HepG2 (cell line): ENCODE data around the gene CDC34. TPM values are rescaled to one million over a fixed set of nuclear protein-coding genes. Genes with fewer than 3 reads are reported as not detected.

Experiments
- ATF1 ChIP-seq: IDR thresholded peaks from 2 replicates; pipeline ENCODE4 v1.6.1; 2016; ENCODE audit warnings: mild to moderate bottlenecking, control low read depth
- ATF4 ChIP-seq, 2 experiments: fragments of 450-650 bp in 1 of 2; sonication (generic) in 1 of 2; formaldehyde crosslinking; IDR thresholded peaks; 2 replicates each; pipeline versions ENCODE4 v1.5.0 to v1.8.0; 2020 to 2022; ENCODE audit warnings: mild to moderate bottlenecking in 1 of 2, missing genetic modification reagents in 1 of 2
- BCLAF1 ChIP-seq: fragments of 450-650 bp; IDR thresholded peaks from 2 replicates; pipeline ENCODE4 v1.6.1; 2017; ENCODE audit warnings: mild to moderate bottlenecking
- FOXA3 ChIP-seq: IDR thresholded peaks from 2 replicates; pipeline ENCODE4 v1.6.1; 2016; ENCODE audit warnings: missing genetic modification reagents, missing compliant biosample characterization
- KMT2A ChIP-seq: sonication (generic); formaldehyde crosslinking; IDR thresholded peaks from 2 replicates; pipeline ENCODE4 v1.4.0; 2020; ENCODE audit warnings: missing genetic modification reagents
- NKX3-1 ChIP-seq: sonication (generic); formaldehyde crosslinking; IDR thresholded peaks from 2 replicates; pipeline ENCODE4 v1.5.0; 2020; ENCODE audit warnings: missing genetic modification reagents
- SKIL ChIP-seq: sonication (generic); formaldehyde crosslinking; IDR thresholded peaks from 2 replicates; pipeline ENCODE4 v1.8.0; 2022; ENCODE audit warnings: missing genetic modification reagents, mild to moderate bottlenecking, moderate library complexity, borderline replicate concordance
- TEAD3 ChIP-seq: optimal IDR thresholded peaks from 2 replicates; pipeline ENCODE3; 2016; ENCODE audit warnings: borderline replicate concordance
- TERF1 ChIP-seq: sonication (generic); formaldehyde crosslinking; IDR thresholded peaks from 2 replicates; pipeline ENCODE4 v1.8.0; 2022; ENCODE audit warnings: mild to moderate bottlenecking, missing genetic modification reagents, moderate library complexity
- TRIM24 ChIP-seq: sonication (generic); formaldehyde crosslinking; IDR thresholded peaks from 2 replicates; pipeline ENCODE4 v1.8.0; 2022; ENCODE audit warnings: mild to moderate bottlenecking, missing genetic modification reagents
- ZFYVE20 ChIP-seq: sonication (generic); formaldehyde crosslinking; IDR thresholded peaks from 2 replicates; pipeline ENCODE4 v1.8.0; 2023; ENCODE audit warnings: low read depth, mild to moderate bottlenecking, moderate library complexity, missing genetic modification reagents, borderline replicate concordance
- ZNF121 ChIP-seq: sonication (generic); formaldehyde crosslinking; IDR thresholded peaks from 2 replicates; pipeline ENCODE4 v1.5.0; 2020; ENCODE audit warnings: mild to moderate bottlenecking, missing genetic modification reagents
- ZNF24 ChIP-seq: fragments of 450-650 bp; IDR thresholded peaks from 2 replicates; pipeline ENCODE4 v1.6.1; 2017; ENCODE audit warnings: antibody characterized with exemption, mild to moderate bottlenecking
- ZNF331 ChIP-seq: sonication (generic); formaldehyde crosslinking; IDR thresholded peaks from 2 replicates; pipeline ENCODE4 v1.4.0; 2020; ENCODE audit warnings: missing genetic modification reagents
- ZNF337 ChIP-seq: sonication (generic); formaldehyde crosslinking; IDR thresholded peaks from 2 replicates; pipeline ENCODE4 v1.5.1; 2020; ENCODE audit warnings: missing genetic modification reagents, low read depth, mild to moderate bottlenecking, borderline replicate concordance
- ZNF510 ChIP-seq: sonication (generic); formaldehyde crosslinking; IDR thresholded peaks from 2 replicates; pipeline ENCODE4 v1.4.0; 2020; ENCODE audit warnings: low read depth, mild to moderate bottlenecking, missing genetic modification reagents
- ZNF850 ChIP-seq: sonication (generic); formaldehyde crosslinking; conservative IDR thresholded peaks from 2 replicates; pipeline ENCODE4 v1.9.0; 2021; ENCODE audit warnings: mild to moderate bottlenecking, missing genetic modification reagents
- ZSCAN21 ChIP-seq: sonication (generic); formaldehyde crosslinking; IDR thresholded peaks from 2 replicates; pipeline ENCODE4 v1.8.0; 2022; ENCODE audit warnings: mild to moderate bottlenecking, missing genetic modification reagents, moderate library complexity, borderline replicate concordance
- polyA plus RNA-seq, 8 experiments: library from polyadenylated mRNA; depleted of rRNA in 3 of 8; stranded (reverse) in 7 of 8; unstranded in 1 of 8; fragments of >200 nt; fragmentation: Illumina TruSeq in 4 of 8; extraction: Trizol in 4 of 8; gene quantifications; 2 replicates each; pipeline versions ENCODE4 v1.2.1 to v1.2.3, GENCODE V29; 2011 to 2016; ENCODE audit warnings: low read depth in 4 of 8, missing spikeins in 1 of 8, mixed read lengths in 1 of 8; ENCODE audit not compliant: insufficient read depth in 1 of 8
- total RNA-seq, 5 experiments: library from RNA; depleted of rRNA; stranded (reverse); fragments of >200 nt; fragmentation: Illumina TruSeq; extraction: Trizol; gene quantifications; 2 replicates each; pipeline ENCODE4 v1.2.3, GENCODE V29; 2016; ENCODE audit warnings: low read depth in 1 of 5
- TF ChIP-seq, protein P1 (sequence below): sonication (generic); formaldehyde crosslinking; IDR thresholded peaks from 2 replicates; pipeline ENCODE4 v1.8.0; 2022; ENCODE audit warnings: mild to moderate bottlenecking, missing genetic modification reagents
- TF ChIP-seq, protein P2 (sequence below): IDR thresholded peaks from 2 replicates; pipeline ENCODE4 v1.6.1; 2016; ENCODE audit warnings: control low read depth

CDC34 gene
- total and polyA plus RNA-seq, 2 of the 13 experiments (the other 11 are each of a cell fraction or from before 2014, with no cell fraction given) = 138 to 150 TPM

DNA sequence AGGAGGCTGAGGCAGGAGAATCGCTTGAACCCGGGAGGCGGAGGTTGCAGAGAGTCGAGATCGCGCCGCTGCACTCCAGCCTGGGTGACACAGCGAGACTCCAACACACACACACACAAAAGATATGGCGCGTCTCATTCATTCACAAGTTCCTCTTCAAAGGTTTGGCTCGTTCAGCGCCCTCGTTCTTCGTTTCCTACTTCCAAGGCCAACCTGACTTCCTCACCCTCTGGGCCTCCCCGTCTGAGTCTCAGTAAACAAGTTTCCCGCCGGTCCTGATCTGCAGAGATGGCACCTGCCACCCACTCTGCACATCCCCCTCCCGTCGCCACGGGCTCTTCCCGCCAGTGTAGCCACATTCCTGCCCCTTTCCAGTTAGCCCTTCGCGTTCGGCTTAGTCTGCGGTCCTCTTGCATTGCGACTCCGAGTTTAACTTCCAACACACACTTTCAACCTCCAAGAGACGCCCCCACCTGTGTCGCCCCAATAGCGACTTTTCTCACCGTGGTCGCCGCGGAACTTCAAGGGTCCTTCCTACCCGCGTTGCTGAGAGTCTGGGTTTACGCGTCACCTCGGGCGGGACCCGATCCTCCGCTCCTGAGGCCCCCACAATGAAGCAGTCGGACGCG is 39.5 kb downstream of the CDC34 start (continued):
- TF ChIP-seq, protein P1, sequence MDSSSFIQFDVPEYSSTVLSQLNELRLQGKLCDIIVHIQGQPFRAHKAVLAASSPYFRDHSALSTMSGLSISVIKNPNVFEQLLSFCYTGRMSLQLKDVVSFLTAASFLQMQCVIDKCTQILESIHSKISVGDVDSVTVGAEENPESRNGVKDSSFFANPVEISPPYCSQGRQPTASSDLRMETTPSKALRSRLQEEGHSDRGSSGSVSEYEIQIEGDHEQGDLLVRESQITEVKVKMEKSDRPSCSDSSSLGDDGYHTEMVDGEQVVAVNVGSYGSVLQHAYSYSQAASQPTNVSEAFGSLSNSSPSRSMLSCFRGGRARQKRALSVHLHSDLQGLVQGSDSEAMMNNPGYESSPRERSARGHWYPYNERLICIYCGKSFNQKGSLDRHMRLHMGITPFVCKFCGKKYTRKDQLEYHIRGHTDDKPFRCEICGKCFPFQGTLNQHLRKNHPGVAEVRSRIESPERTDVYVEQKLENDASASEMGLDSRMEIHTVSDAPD (CRISPR knock-in tag) = 0 out of 2 replicates have a peak, but pooled peaks have one; percentile 28
- TF ChIP-seq ZSCAN21 (CRISPR knock-in tag) = peak; percentile 52; the same call in 1 of the 2 replicates
- no peak for TF ChIP-seq ZNF331 (CRISPR knock-in tag)
- no peak for TF ChIP-seq ZNF24
- TF ChIP-seq KMT2A (CRISPR knock-in tag) = peak; percentile 40; the same call in 1 of the 2 replicates
- peak; percentile 87 for TF ChIP-seq TEAD3
- no peak for TF ChIP-seq ATF1 (CRISPR knock-in tag)
- no peak for TF ChIP-seq ZNF850 (CRISPR knock-in tag)
- TF ChIP-seq NKX3-1 (CRISPR knock-in tag) = 0 out of 2 replicates have a peak, but pooled peaks have one; percentile 19
- TF ChIP-seq ZNF510 (CRISPR knock-in tag) = no peak
- 0 out of 2 replicates have a peak, but pooled peaks have one; percentile 36 for TF ChIP-seq ZFYVE20 (CRISPR knock-in tag)
- TF ChIP-seq ZNF121 = no peak
- no peak for TF ChIP-seq TRIM24 (CRISPR knock-in tag)
- TF ChIP-seq BCLAF1 = no peak
- TF ChIP-seq, protein P2, sequence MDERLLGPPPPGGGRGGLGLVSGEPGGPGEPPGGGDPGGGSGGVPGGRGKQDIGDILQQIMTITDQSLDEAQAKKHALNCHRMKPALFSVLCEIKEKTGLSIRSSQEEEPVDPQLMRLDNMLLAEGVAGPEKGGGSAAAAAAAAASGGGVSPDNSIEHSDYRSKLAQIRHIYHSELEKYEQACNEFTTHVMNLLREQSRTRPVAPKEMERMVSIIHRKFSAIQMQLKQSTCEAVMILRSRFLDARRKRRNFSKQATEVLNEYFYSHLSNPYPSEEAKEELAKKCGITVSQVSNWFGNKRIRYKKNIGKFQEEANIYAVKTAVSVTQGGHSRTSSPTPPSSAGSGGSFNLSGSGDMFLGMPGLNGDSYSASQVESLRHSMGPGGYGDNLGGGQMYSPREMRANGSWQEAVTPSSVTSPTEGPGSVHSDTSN (CRISPR knock-in tag) = no peak
- TF ChIP-seq ZNF337 (CRISPR knock-in tag) = 0 out of 2 replicates have a peak, but pooled peaks have one; percentile 15
- TF ChIP-seq ATF4 (CRISPR knock-in tag; IDR thresholded peaks at IDR 0.05) = no peak
- TF ChIP-seq FOXA3 (CRISPR knock-in tag) = peak; percentile 62
- TF ChIP-seq SKIL (CRISPR knock-in tag) = peak; percentile 73
- no peak for TF ChIP-seq TERF1
